ENCODE measurements around the gene MAP2K7.
"Not testable (repeated sequence)": the region's sequence is repeated elsewhere in the genome, so short reads cannot be mapped to it uniquely, and the experiment has no call there.

The MAP2K7 gene

GRCh38 chr19:7888145-7888825 is 15.4 kb upstream of the MAP2K7 start, which contains the start of gene LRRC8E:
Gene LRRC8E, plus strand, starts transcription at chr19:7888510. Its CDS starts 7,094 bp downstream, at chr19:7895604.
- no peak for TF ChIP-seq CTCF (IDR thresholded peaks at IDR 0.05; ENCODE audit: borderline replicate concordance, insufficient read depth, low read depth, low read length)
- H3K4me3 ChIP-seq (ENCODE audit: low read depth, low read length), result no peak within 1 kb of the TSS

- TF ChIP-seq CTCF (IDR thresholded peaks at IDR 0.05; ENCODE audit: borderline replicate concordance, insufficient read depth, low read depth, low read length), result no peak
- H3K4me3 ChIP-seq (ENCODE audit: low read depth, low read length), result no peak overlapping the region
These were observed 14.9 kb upstream of the MAP2K7 start for GRCh38 chr19:7888826-7889217.

GRCh38 chr19:7893362-7894101 is 10.1 kb upstream of the MAP2K7 start:
- H3K4me3 ChIP-seq (ENCODE audit: low read depth, low read length), result not testable (repeated sequence)

- TF ChIP-seq CTCF (IDR thresholded peaks at IDR 0.05; ENCODE audit: borderline replicate concordance, insufficient read depth, low read depth, low read length), result no peak
- no peak overlapping the region for H3K4me3 ChIP-seq (ENCODE audit: low read depth, low read length)
These were observed 8.9 kb upstream of the MAP2K7 start for GRCh38 chr19:7894612-7895309.

- no peak for TF ChIP-seq CTCF (IDR thresholded peaks at IDR 0.05; ENCODE audit: borderline replicate concordance, insufficient read depth, low read depth, low read length)
- no peak overlapping the region for H3K4me3 ChIP-seq (ENCODE audit: low read depth, low read length)
These were observed 8.1 kb upstream of the MAP2K7 start for GRCh38 chr19:7895565-7895964.

- H3K4me3 ChIP-seq (ENCODE audit: low read depth, low read length), result no peak overlapping the region
- no peak for TF ChIP-seq CTCF (IDR thresholded peaks at IDR 0.05; ENCODE audit: borderline replicate concordance, insufficient read depth, low read depth, low read length)
These were observed 6.4 kb upstream of the MAP2K7 start for GRCh38 chr19:7897292-7897691.

- H3K4me3 ChIP-seq (ENCODE audit: low read depth, low read length), result no peak overlapping the region
- TF ChIP-seq CTCF (IDR thresholded peaks at IDR 0.05; ENCODE audit: borderline replicate concordance, insufficient read depth, low read depth, low read length), result no peak
These were observed 4.7 kb upstream of the MAP2K7 start for GRCh38 chr19:7898967-7899366.
